ENCODE measurements around the gene ATP5F1A. TPM values are rescaled to one million over a fixed set of nuclear protein-coding genes. Genes with fewer than 3 reads are reported as not detected.

The ATP5F1A gene
- total RNA-seq, 1 experiment from 2014 or later, result 625 TPM

DNA sequence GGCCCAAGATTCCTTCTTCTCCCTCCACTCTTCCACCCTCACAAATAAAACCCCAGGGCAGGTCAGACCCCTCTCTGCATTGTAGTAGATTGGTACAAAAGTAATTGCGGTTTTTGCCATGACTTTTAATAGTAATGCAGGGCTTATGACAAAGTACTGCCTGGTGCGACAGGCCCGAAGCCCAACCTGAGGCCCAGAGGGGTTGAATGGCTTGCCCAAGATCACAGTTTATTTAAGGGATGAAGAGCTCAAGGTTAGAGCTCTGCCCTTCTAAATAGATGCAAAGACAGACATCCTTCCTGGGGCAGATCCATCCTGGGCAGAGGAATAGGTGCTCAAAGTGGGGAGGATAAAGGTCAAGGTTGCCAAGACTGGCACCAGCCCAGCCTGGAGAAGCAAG lies 25.1 kb downstream of the ATP5F1A start:
- Histone ChIP-seq H3K18ac (ENCODE audit: insufficient read length, low read depth, low read length) (no peak overlapping the region), H3T11ph (ENCODE audit: low read length) (no peak overlapping the region), H3K79me2 (ENCODE audit: insufficient read depth, low read length) (no peaks in the 10 kb centered on the region), H3K56ac (ENCODE audit: insufficient read length, low read depth, low read length) (no peak overlapping the region), H2BK20ac (ENCODE audit: low read depth, low read length, poor library complexity, severe bottlenecking) (no peak overlapping the region), H3K27ac (ENCODE audit: insufficient read length, low read depth, low read length) (no peak overlapping the region), H3K79me1 (ENCODE audit: insufficient read depth, low read depth, low read length, poor library complexity, severe bottlenecking) (no peaks in the 10 kb centered on the region), H3K4me1 (ENCODE audit: insufficient read depth, low read length) (no peaks in the 10 kb centered on the region), H3K4me2 (ENCODE audit: insufficient read depth, insufficient read length, low read length) (no peak overlapping the region), H4K5ac (ENCODE audit: insufficient read length, low read depth, low read length) (no peak overlapping the region), H3K9me3 (ENCODE audit: control insufficient read depth, low read depth, low read length) (no peaks in the 10 kb centered on the region), H2BK12ac (ENCODE audit: insufficient read length, low read depth, low read length) (no peak overlapping the region), H3K4ac (ENCODE audit: low read depth, low read length) (no peak overlapping the region), H3K27me3 (ENCODE audit: insufficient read depth, low read length) (peaks cover 5% of the 10 kb centered on the region), H3K14ac (ENCODE audit: insufficient read depth, low read length) (no peak overlapping the region), H4K20me1 (ENCODE audit: control insufficient read depth, insufficient read depth, insufficient read length) (no peaks in the 10 kb centered on the region), H3K23ac (ENCODE audit: insufficient read length, low read depth, low read length) (no peak overlapping the region), H2AK5ac (ENCODE audit: insufficient read length, low read length) (no peak overlapping the region), H2BK5ac (ENCODE audit: insufficient read length, low read length) (no peak overlapping the region), H4K91ac (ENCODE audit: insufficient read length, low read depth, low read length) (no peak overlapping the region), H4K8ac (replicated peaks; ENCODE audit: insufficient read length, low read depth, low read length) (no peak overlapping the region), H2AFZ (ENCODE audit: low read length) (no peak overlapping the region), H3K9ac (ENCODE audit: extremely low read depth, insufficient read length, low read length) (no peak overlapping the region), H2BK15ac (ENCODE audit: low read depth, low read length) (no peak overlapping the region), H3K23me2 (ENCODE audit: insufficient read length, low read depth, low read length, poor library complexity, severe bottlenecking) (peaks cover 10% of the 10 kb centered on the region), H2BK120ac (ENCODE audit: low read depth, low read length, poor library complexity, severe bottlenecking) (no peak overlapping the region)
- Mint-ChIP-seq H3K27me3 (ENCODE audit: low read depth) (peaks cover 30% of the 10 kb centered on the region), H3K9me3 (no peaks in the 10 kb centered on the region; a peak in 1 of 5 replicates), H3K36me3 (ENCODE audit: insufficient read depth in 1 of 3, low read depth in 3 of 3) (peaks cover 0 to 14% (median 6%) of the 10 kb centered on the region in 3 experiments; a peak in 3 of 7 replicates), H3K4me1 (peaks cover 8% of the 10 kb centered on the region in 2 experiments; a peak in 3 of 4 replicates), H3K4me3 (peak overlapping the region in 1 of 2 experiments; percentile 77; a peak in 3 of 5 replicates), H3K27ac (peak overlapping the region in 1 of 3 experiments; percentile 44; a peak in 1 of 7 replicates)
- WGBS (ENCODE audit: extremely low coverage, insufficient read length, low lambda C conversion rate), result no CpG with 5 or more reads among the region's 3 CpGs
- DNase-seq, result no peak
- TF ChIP-seq, protein P1, sequence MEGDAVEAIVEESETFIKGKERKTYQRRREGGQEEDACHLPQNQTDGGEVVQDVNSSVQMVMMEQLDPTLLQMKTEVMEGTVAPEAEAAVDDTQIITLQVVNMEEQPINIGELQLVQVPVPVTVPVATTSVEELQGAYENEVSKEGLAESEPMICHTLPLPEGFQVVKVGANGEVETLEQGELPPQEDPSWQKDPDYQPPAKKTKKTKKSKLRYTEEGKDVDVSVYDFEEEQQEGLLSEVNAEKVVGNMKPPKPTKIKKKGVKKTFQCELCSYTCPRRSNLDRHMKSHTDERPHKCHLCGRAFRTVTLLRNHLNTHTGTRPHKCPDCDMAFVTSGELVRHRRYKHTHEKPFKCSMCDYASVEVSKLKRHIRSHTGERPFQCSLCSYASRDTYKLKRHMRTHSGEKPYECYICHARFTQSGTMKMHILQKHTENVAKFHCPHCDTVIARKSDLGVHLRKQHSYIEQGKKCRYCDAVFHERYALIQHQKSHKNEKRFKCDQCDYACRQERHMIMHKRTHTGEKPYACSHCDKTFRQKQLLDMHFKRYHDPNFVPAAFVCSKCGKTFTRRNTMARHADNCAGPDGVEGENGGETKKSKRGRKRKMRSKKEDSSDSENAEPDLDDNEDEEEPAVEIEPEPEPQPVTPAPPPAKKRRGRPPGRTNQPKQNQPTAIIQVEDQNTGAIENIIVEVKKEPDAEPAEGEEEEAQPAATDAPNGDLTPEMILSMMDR (conservative IDR thresholded peaks at IDR 0.05), result no peak
